ENCODE results near the gene TAF11L14.

TAF11L14 gene

DNA sequence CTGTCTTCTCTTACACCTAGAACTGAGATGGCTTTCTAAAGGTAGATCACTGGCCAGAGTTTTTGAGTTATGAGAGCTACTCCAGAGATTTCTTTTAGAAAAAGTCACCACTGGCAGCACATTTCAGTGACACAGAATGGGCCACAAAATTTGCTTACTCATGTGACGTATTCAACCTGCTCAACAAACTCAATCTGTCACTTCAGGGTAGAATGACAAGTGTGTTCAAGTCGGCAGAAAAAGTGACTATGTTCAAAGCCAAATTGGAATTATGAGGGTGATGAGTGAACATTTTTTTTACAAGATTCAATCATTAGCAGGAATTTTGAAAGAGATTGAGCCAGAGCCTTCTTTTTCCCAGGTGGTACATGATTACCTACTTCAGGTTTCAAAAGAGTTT lies 46.5 kb downstream of the TAF11L14 start:
- DNase-seq: no peak
